ENCODE results near the gene BTBD19. TPM values are rescaled to one million over a fixed set of nuclear protein-coding genes. Genes with fewer than 3 reads are reported as not detected.

BTBD19 gene
- total and polyA plus RNA-seq, 2 donors from 2014 or later: 3.2 to 16.5 TPM

DNA sequence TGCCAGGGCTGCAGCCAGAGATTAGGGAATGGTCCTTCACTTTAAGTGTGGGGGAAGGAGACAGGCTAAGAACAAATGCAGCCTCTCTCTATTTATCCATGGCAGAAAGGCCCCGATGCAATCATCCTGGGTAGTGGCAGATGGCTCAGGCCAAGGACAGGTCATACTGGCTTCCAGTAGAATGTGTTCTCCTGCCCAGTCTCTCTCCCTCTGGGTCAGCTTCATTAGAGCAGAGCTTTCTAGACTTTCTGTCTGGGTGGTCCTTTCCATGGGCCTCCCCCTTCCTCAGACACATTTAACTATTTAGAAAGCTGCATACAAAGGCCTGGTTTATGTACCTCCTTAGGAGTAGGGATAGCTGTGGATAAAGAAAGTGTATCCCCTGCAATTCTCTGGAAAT, 39.5 kb downstream of the BTBD19 start:
- H3K4me3 ChIP-seq (ENCODE audit: low read length in 3 of 3): no peak overlapping the region
- no peak overlapping the region for H3K9ac ChIP-seq (ENCODE audit: low read length in 3 of 3)
- DNase-seq (peak in 1 of 5 donors; percentile 37), FAIRE-seq (no peak)
- no peaks in the 10 kb centered on the region for H3K9me3 ChIP-seq (ENCODE audit: control insufficient read depth in 2 of 3, insufficient read depth in 1 of 3, low read length in 3 of 3)
- H3K4me1 ChIP-seq (ENCODE audit: control insufficient read depth in 2 of 3, insufficient read depth in 2 of 3, low read depth in 1 of 3, low read length in 3 of 3): no peaks in the 10 kb centered on the region
- H3K36me3 ChIP-seq (ENCODE audit: control insufficient read depth in 2 of 3, insufficient read depth in 3 of 3, low read length in 3 of 3): no peaks in the 10 kb centered on the region
- intact Hi-C loops (cut with DNase I): no loop called here
- no peak overlapping the region for H3K27ac ChIP-seq (ENCODE audit: low read depth in 2 of 2, low read length in 2 of 2)
- no peaks in the 10 kb centered on the region for H3K27me3 ChIP-seq (ENCODE audit: control insufficient read depth, insufficient read depth, low read length)
- TF ChIP-seq, protein P1, sequence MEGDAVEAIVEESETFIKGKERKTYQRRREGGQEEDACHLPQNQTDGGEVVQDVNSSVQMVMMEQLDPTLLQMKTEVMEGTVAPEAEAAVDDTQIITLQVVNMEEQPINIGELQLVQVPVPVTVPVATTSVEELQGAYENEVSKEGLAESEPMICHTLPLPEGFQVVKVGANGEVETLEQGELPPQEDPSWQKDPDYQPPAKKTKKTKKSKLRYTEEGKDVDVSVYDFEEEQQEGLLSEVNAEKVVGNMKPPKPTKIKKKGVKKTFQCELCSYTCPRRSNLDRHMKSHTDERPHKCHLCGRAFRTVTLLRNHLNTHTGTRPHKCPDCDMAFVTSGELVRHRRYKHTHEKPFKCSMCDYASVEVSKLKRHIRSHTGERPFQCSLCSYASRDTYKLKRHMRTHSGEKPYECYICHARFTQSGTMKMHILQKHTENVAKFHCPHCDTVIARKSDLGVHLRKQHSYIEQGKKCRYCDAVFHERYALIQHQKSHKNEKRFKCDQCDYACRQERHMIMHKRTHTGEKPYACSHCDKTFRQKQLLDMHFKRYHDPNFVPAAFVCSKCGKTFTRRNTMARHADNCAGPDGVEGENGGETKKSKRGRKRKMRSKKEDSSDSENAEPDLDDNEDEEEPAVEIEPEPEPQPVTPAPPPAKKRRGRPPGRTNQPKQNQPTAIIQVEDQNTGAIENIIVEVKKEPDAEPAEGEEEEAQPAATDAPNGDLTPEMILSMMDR (IDR thresholded peaks at IDR 0.05; ENCODE audit: borderline replicate concordance, extremely low read depth, insufficient read depth): no peak

DNA sequence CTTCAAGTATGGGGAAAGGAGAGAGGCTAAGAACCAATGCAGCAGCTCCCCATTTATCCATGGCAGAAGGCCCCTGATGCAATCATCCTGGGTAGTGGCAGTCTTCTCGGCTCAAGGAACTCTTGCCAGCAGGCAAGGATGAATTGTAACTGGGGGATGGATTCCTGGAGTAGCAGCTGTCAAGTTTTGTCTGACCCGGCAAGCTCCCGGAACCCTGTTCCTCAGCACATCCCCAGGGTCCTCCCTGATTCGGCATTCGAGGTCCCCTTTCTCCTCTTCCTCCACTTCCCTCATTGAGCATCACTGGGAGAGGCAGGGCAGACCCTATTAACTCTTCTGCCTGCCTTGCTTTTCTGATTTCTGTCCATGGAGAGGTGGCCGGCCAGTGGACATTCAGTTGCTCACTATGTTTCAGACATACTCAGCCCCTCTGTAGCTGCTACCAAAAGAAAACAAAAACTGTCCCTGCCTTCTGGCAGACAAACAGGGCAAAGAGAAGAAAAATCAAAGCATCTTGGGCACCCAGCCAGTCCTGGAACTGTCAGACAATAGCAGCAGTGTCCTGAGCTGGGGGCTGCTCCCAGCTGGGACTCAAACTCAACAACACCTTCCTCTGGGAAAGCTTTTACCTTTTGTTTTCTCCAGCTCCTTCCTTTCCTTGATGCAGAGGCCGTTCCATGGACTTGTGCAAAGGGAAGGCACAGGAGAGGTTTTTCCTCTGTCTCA, 40.3 kb downstream of the BTBD19 start:
- H3K9me3 ChIP-seq (ENCODE audit: control insufficient read depth in 2 of 3, insufficient read depth in 1 of 3, low read length in 3 of 3): no peaks in the 10 kb centered on the region
- FAIRE-seq (no peak), DNase-seq (no peak)
- H3K27me3 ChIP-seq (ENCODE audit: control insufficient read depth, insufficient read depth, low read length): no peaks in the 10 kb centered on the region
- TF ChIP-seq, protein P1 (IDR thresholded peaks at IDR 0.05; ENCODE audit: borderline replicate concordance, extremely low read depth, insufficient read depth): no peak
- H3K4me3 ChIP-seq (ENCODE audit: low read length in 3 of 3): no peak overlapping the region
- no peaks in the 10 kb centered on the region for H3K36me3 ChIP-seq (ENCODE audit: control insufficient read depth in 2 of 3, insufficient read depth in 3 of 3, low read length in 3 of 3)
- intact Hi-C loops (cut with DNase I): no loop called here
- no peak overlapping the region for H3K9ac ChIP-seq (ENCODE audit: low read length in 3 of 3)
- no peaks in the 10 kb centered on the region for H3K4me1 ChIP-seq (ENCODE audit: control insufficient read depth in 2 of 3, insufficient read depth in 2 of 3, low read depth in 1 of 3, low read length in 3 of 3)
- H3K27ac ChIP-seq (ENCODE audit: low read depth in 2 of 2, low read length in 2 of 2): no peak overlapping the region

DNA sequence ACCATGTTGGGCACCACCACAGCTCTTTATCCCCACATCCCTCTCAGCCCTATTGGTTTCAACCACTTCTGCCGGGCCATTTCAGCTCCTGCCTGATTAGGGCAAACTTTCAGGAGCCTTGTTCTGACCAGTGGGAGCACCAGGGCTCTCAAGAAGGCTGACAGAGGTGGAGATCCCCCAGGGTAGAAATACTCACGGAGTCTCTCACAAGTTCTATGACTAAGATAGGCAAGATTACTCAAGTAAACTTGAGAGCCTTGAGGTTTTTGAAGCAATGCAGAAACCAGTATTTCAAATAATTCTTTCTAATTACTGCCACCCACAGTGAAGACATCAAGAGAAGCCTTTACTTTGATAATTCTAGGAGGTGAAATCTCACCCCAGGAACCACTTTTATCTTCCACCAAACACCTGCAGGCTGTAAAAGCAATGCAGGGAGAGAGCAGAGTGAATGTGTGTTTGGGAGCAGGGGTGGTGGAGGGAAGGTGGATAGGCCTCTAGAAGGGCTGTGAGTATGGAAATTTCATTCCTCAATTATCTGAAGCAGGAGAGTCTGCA, 41.3 kb downstream of the BTBD19 start:
- intact Hi-C loops (cut with DNase I): no loop called here
- FAIRE-seq: no peak

More for the DNA sequence above, 41.3 kb downstream of the BTBD19 start:
- Histone ChIP-seq H3K9me3 (ENCODE audit: control insufficient read depth in 2 of 3, insufficient read depth in 1 of 3, low read length in 3 of 3) (no peaks in the 10 kb centered on the region), H3K27ac (ENCODE audit: low read depth in 2 of 2, low read length in 2 of 2) (no peak overlapping the region), H3K27me3 (ENCODE audit: control insufficient read depth, insufficient read depth, low read length) (no peaks in the 10 kb centered on the region), H3K4me1 (ENCODE audit: control insufficient read depth in 2 of 3, insufficient read depth in 2 of 3, low read depth in 1 of 3, low read length in 3 of 3) (no peaks in the 10 kb centered on the region), H3K4me3 (ENCODE audit: low read length in 3 of 3) (no peak overlapping the region), H3K9ac (ENCODE audit: low read length in 3 of 3) (no peak overlapping the region), H3K36me3 (ENCODE audit: control insufficient read depth in 2 of 3, insufficient read depth in 3 of 3, low read length in 3 of 3) (no peaks in the 10 kb centered on the region)
- DNase-seq: no peak
- TF ChIP-seq, protein P1 (IDR thresholded peaks at IDR 0.05; ENCODE audit: borderline replicate concordance, extremely low read depth, insufficient read depth): no peak
